ENCODE data around the gene VTN.

- TF ChIP-seq POLR2A (IDR thresholded peaks at IDR 0.05) (no peak), CTCF (IDR thresholded peaks at IDR 0.05) (no peak)
Measured at GRCh38 chr17:28384281-28385036, 14.4 kb upstream of the VTN start.

Data from breast epithelium (tissue), 3 donors.